Ascending aorta (tissue), 2 donors: ENCODE results near the gene COX20. TPM values are rescaled to one million over a fixed set of nuclear protein-coding genes. Genes with fewer than 3 reads are reported as not detected.

Experiments used
- DNase-seq, 2 donors: peaks; one replicate each; pipeline ENCODE4 v3.0.0-alpha.2; 2019; ENCODE audit warnings: low spot score in 2 of 2
- H3K27ac ChIP-seq, 2 donors: fragments of 200-600 bp; sonication (generic); one replicate each; pipeline ENCODE4 v1.5.1; 2016 to 2017; ENCODE audit warnings: mild to moderate bottlenecking in 1 of 2
- H3K27me3 ChIP-seq: fragments of 200-600 bp; sonication (generic); one replicate; pipeline ENCODE4 v1.5.1; 2017
- H3K36me3 ChIP-seq, 2 donors: fragments of 200-600 bp; sonication (generic); one replicate each; pipeline ENCODE4 v1.5.1; 2016
- H3K4me1 ChIP-seq, 2 donors: fragments of 200-600 bp; sonication (generic); one replicate each; pipeline ENCODE4 v1.5.1; 2016 to 2017; ENCODE audit warnings: mild to moderate bottlenecking in 1 of 2
- H3K4me3 ChIP-seq, 2 donors: fragments of 200-600 bp; sonication (generic); one replicate each; pipeline ENCODE4 v1.5.1; 2016 to 2017; ENCODE audit warnings: mild to moderate bottlenecking in 1 of 2
- H3K9me3 ChIP-seq, 2 donors: fragments of 200-600 bp; sonication (generic); one replicate each; pipeline ENCODE4 v1.5.1; 2016
- intact Hi-C: fragments of 100-400 bp; cut with DNase I; formaldehyde crosslinking; loops from one replicate; pipeline ENCODE4 v1.15.1; 2023
- total RNA-seq: library from RNA; depleted of rRNA; stranded (reverse); fragments of >200 nt; gene quantifications from one replicate; pipeline ENCODE4 v1.1.0, GENCODE V29; 2016
- TF ChIP-seq, protein P1 (sequence below), 3 experiments: fragments of 200-600 bp in 2 of 3; fragments of 450-650 bp in 1 of 3; sonication (generic) in 2 of 3; IDR thresholded peaks; one replicate each; pipeline ENCODE4 v1.5.1; 2016 to 2019; ENCODE audit warnings: antibody characterized with exemption in 3 of 3, mild to moderate bottlenecking in 1 of 3, moderate library complexity in 1 of 3

COX20 gene, protein sequence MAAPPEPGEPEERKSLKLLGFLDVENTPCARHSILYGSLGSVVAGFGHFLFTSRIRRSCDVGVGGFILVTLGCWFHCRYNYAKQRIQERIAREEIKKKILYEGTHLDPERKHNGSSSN
- total RNA-seq, result 8.2 TPM

DNA sequence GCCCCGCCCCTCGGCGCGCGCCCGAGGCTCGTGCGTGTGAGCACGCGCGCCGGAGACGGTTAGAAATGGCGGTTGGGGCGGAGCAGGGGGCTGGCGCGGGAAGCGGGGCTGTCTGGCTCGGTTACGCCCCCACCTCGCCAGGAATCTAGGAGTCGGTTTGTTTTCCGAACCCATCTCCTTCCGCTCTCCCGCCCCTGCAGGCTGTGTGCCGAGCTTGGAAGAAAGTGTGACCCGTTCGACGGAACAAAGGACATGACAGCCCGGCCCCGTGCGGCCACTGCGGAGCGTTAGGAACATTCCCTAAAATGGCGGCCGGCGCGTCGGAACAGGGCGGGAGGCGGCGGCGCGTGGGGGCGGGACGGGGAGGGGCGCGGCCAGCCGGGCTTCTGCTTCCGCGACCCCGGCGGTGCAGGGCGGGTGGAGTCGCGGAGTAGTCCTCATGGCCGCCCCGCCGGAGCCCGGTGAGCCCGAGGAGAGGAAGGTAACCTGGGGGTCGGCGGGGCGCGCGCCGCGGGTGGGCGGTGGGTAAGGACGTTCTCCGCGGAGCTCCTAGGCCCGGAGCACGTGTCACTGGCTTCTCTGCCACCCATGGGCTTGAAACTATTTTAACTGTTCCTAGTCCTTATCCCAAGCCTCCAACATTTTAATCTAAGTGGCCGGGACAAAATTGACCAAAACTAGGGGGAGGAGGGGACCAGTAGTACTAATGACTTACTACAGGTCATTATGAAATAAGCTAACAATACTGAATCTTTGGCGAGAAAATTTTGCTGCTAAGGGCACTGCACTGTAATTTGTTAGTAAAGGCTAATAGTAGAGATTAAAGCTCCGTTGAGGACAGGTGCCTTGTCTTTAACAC is at the start of gene COX20:
Gene COX20, plus strand, starts transcription at position 383 of the 859 bp plus-strand sequence. Its CDS starts 57 bp downstream, at position 440.
- TF ChIP-seq, protein P1, sequence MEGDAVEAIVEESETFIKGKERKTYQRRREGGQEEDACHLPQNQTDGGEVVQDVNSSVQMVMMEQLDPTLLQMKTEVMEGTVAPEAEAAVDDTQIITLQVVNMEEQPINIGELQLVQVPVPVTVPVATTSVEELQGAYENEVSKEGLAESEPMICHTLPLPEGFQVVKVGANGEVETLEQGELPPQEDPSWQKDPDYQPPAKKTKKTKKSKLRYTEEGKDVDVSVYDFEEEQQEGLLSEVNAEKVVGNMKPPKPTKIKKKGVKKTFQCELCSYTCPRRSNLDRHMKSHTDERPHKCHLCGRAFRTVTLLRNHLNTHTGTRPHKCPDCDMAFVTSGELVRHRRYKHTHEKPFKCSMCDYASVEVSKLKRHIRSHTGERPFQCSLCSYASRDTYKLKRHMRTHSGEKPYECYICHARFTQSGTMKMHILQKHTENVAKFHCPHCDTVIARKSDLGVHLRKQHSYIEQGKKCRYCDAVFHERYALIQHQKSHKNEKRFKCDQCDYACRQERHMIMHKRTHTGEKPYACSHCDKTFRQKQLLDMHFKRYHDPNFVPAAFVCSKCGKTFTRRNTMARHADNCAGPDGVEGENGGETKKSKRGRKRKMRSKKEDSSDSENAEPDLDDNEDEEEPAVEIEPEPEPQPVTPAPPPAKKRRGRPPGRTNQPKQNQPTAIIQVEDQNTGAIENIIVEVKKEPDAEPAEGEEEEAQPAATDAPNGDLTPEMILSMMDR (IDR thresholded peaks at IDR 0.05), result no peak
- H3K36me3 ChIP-seq, result peaks cover 0 to 10% of the 10 kb centered on the region in 2 donors
- no peaks in the 10 kb centered on the region for H3K27me3 ChIP-seq
- H3K4me3 ChIP-seq, result peak within 1 kb of the TSS; percentile 67 to 76
- intact Hi-C loops, result loop anchor here (1.0 to 10.0 kb wide), 5 partner anchors 28 to 791 kb away; partner anchors contain the start of gene ADSS2
- peak within 1 kb of the TSS; percentile 98 to 99 for H3K27ac ChIP-seq
- peaks cover 0 to 16% of the 10 kb centered on the region in 2 donors for H3K4me1 ChIP-seq
- DNase-seq, result peak; percentile 50 to 93
- H3K9me3 ChIP-seq, result no peaks in the 10 kb centered on the region

DNA sequence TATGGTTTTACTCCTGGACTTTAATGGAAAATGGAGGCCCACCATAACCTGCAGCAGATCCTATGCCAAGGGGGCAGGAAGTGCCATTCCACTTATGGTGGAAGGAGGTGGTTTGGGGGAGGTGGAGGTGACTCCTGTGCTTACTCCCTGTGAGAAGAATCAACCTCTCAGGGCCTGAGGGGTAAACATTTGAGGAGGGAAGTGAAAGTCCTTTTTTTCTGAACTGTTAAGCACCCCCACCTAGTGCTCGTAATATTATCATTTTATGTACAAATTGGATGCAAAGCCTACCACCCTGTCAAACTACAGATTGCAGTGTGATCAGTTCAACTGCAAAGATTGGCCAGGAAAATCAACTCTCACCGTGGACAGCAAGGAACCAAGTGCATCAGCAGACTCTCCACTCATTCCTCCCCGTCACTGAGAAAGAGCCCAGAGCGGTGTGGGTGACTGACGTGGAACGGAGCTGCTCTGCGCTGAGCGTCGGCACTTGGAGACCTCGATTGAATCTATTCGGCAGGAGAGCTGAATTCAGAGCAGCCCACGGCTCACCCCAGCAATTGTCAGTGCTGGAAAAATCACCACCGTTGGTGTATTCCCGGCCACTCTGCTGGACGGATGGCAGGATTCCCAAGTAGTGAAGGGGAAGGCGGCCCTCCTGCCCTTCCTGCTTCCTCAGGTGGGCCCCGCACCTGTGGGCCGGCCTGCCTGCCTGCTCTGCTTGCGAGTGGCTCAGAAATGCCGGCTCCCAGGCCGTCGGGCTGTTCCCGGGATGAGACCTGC is 46.8 kb upstream of the COX20 start:
- TF ChIP-seq, protein P1 (IDR thresholded peaks at IDR 0.05), result no peak
- Histone ChIP-seq H3K4me1 (no peaks in the 10 kb centered on the region), H3K9me3 (no peaks in the 10 kb centered on the region), H3K36me3 (no peaks in the 10 kb centered on the region), H3K4me3 (no peak overlapping the region), H3K27ac (no peak overlapping the region), H3K27me3 (no peaks in the 10 kb centered on the region)
- intact Hi-C loops, result no loop called here
- no peak for DNase-seq

DNA sequence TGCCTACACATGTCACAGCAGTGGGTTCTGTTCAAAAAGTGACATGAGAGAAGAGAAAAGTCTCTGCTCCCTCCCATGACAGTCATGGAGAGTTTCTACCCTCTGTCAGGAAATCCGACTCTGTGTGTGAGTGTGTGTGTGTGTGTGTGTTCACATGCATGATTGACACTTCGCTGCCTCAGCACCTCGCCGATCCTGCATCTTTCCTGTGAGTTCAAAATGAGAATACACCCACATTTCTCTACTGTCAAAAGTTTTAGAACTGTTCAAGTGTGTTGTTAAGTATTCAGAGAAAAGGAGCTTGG is 46.2 kb upstream of the COX20 start:
- TF ChIP-seq, protein P1 (IDR thresholded peaks at IDR 0.05), result no peak
- H3K27me3 ChIP-seq, result no peaks in the 10 kb centered on the region
- no peaks in the 10 kb centered on the region for H3K36me3 ChIP-seq
- intact Hi-C loops, result no loop called here
- no peaks in the 10 kb centered on the region for H3K4me1 ChIP-seq
- H3K9me3 ChIP-seq, result no peaks in the 10 kb centered on the region
- H3K27ac ChIP-seq, result no peak overlapping the region
- DNase-seq, result no peak
- H3K4me3 ChIP-seq, result no peak overlapping the region

DNA sequence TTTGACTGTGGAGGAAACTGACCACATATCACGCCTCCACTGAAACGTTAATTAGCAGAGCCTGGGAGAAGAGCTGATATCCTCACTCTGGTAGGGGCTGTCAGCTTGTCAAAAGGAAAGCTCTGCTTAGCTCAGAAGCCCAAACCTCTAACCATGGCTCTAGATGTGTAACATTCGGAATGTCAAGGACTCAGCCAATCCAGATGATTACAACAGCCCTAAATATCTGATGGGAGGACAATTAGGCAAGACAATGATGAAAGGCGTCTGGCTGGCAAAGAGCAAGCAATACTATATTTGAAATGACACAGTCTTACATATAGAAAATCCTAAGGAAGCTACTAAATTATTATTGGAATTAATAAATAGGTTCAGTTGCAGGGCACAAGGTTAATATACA is 45.7 kb upstream of the COX20 start:
- H3K4me1 ChIP-seq, result no peaks in the 10 kb centered on the region
- TF ChIP-seq, protein P1 (IDR thresholded peaks at IDR 0.05), result no peak
- H3K9me3 ChIP-seq, result no peaks in the 10 kb centered on the region
- H3K27ac ChIP-seq, result no peak overlapping the region
- intact Hi-C loops, result no loop called here
- no peak overlapping the region for H3K4me3 ChIP-seq
- DNase-seq, result no peak
- no peaks in the 10 kb centered on the region for H3K36me3 ChIP-seq
- no peaks in the 10 kb centered on the region for H3K27me3 ChIP-seq

DNA sequence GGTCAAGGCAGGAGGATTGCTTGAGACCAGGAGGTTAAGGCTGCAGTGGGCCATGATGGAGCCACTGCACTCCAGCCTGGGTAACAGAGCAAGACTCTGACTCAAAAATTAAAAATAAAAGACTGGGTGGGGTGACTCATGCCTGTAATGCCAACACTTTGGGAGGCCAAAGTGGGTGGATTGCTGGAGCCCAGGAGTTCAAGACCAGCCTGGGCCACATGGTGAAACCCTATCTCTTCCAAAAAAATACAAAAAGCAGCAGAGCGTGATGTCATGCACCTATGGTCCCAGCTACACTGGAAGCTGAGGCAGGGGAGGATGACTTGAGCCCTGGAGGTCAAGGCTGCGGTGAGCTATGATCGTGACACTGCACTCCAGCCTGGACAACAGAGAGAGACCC is 44.4 kb upstream of the COX20 start:
- TF ChIP-seq, protein P1 (IDR thresholded peaks at IDR 0.05), result no peak
- Histone ChIP-seq H3K36me3 (no peaks in the 10 kb centered on the region), H3K27ac (no peak overlapping the region), H3K27me3 (no peaks in the 10 kb centered on the region), H3K4me1 (no peaks in the 10 kb centered on the region), H3K4me3 (no peak overlapping the region), H3K9me3 (no peaks in the 10 kb centered on the region)
- intact Hi-C loops, result no loop called here
- no peak for DNase-seq
